Esophagus muscularis mucosa (tissue), 4 donors: ENCODE data around the gene RASAL2. TPM values are rescaled to one million over a fixed set of nuclear protein-coding genes. Genes with fewer than 3 reads are reported as not detected.

ENCODE experiments used
- DNase-seq: peaks from one replicate; pipeline ENCODE4 v3.0.0-alpha.2; 2017; ENCODE audit errors: extremely low spot score
- H3K27ac ChIP-seq, 4 donors: fragments of 200-600 bp; sonication (generic); replicated peaks in 1 of 4; 1 replicate in 3 of 4; 2 replicates in 1 of 4; pipeline ENCODE4 v1.5.1; 2016 to 2019; ENCODE audit warnings: mild to moderate bottlenecking in 1 of 4
- H3K27me3 ChIP-seq, 4 donors: fragments of 200-600 bp; sonication (generic); one replicate each; pipeline versions ENCODE4 v1.5.1 to v1.6.0; 2016 to 2019
- H3K36me3 ChIP-seq, 4 donors: fragments of 200-600 bp; sonication (generic); one replicate each; pipeline ENCODE4 v1.5.1; 2016 to 2019
- H3K4me1 ChIP-seq, 4 donors: fragments of 200-600 bp; sonication (generic); one replicate each; pipeline ENCODE4 v1.5.1; 2016 to 2019
- H3K4me3 ChIP-seq, 4 donors: fragments of 200-600 bp; sonication (generic); 1 replicate in 2 of 4; 2 replicates in 2 of 4; pipeline ENCODE4 v1.5.1; 2016 to 2019; ENCODE audit warnings: mild to moderate bottlenecking in 4 of 4, moderate library complexity in 1 of 4
- H3K9me3 ChIP-seq, 4 donors: fragments of 200-600 bp; sonication (generic); 1 replicate in 3 of 4; 2 replicates in 1 of 4; pipeline ENCODE4 v1.5.1; 2016 to 2019
- CTCF ChIP-seq, 3 experiments: fragments of 200-600 bp in 2 of 3; fragments of 450-650 bp in 1 of 3; sonication (generic) in 2 of 3; IDR thresholded peaks; one replicate each; pipeline ENCODE4 v1.5.1; 2017 to 2019; ENCODE audit warnings: antibody characterized with exemption in 3 of 3, mild to moderate bottlenecking in 2 of 3, moderate library complexity in 1 of 3
- EP300 ChIP-seq: sonication (generic); formaldehyde crosslinking; IDR thresholded peaks from one replicate; pipeline ENCODE4 v1.6.1; 2017; ENCODE audit warnings: antibody characterized with exemption
- POLR2A ChIP-seq: fragments of 450-650 bp; IDR thresholded peaks from one replicate; pipeline ENCODE4 v1.6.1; 2017; ENCODE audit warnings: antibody characterized with exemption, moderate library complexity, mild to moderate bottlenecking, low read depth
- POLR2AphosphoS5 ChIP-seq, 2 donors: sonication (generic); formaldehyde crosslinking; IDR thresholded peaks; one replicate each; pipeline ENCODE4 v1.6.1; 2017; ENCODE audit warnings: antibody characterized with exemption in 2 of 2
- WGBS: methylation state at CpG from one replicate; pipeline ENCODE4 v1.1.5; 2018; 5-methylcytosine and 5-hydroxymethylcytosine counted together
- intact Hi-C: fragments of 100-400 bp; cut with DNase I; formaldehyde crosslinking; loops from one replicate; pipeline ENCODE4 v1.15.1; 2023
- total RNA-seq, 4 donors: library from RNA; depleted of rRNA; stranded (reverse); fragments of >200 nt; gene quantifications; one replicate each; pipeline versions ENCODE4 v1.1.0 to v1.2.1, GENCODE V29; 2016

The RASAL2 gene
- total RNA-seq, 4 donors from 2014 or later, result 11.6 to 30.0 (median 22.3) TPM

- H3K27me3 ChIP-seq, result no peaks in the 10 kb centered on the region
- intact Hi-C loops, result no loop called here
- no peak for DNase-seq
- TF ChIP-seq CTCF (IDR thresholded peaks at IDR 0.05), result no peak
- TF ChIP-seq POLR2AphosphoS5 (IDR thresholded peaks at IDR 0.05), result no peak
- TF ChIP-seq POLR2A, result no peak
- no peak for TF ChIP-seq EP300
- no peaks in the 10 kb centered on the region for H3K36me3 ChIP-seq
- H3K27ac ChIP-seq, result no peak overlapping the region
- 92% methylated on average over 16 of the region's 16 CpGs for WGBS
- H3K9me3 ChIP-seq, result no peaks in the 10 kb centered on the region
- no peak overlapping the region for H3K4me3 ChIP-seq
- no peaks in the 10 kb centered on the region for H3K4me1 ChIP-seq
These were observed 405.2 kb downstream of the RASAL2 start for GRCh38 chr1:178498896-178499675.

- Histone ChIP-seq H3K27ac (no peak overlapping the region), H3K4me3 (no peak overlapping the region), H3K4me1 (no peaks in the 10 kb centered on the region), H3K9me3 (no peaks in the 10 kb centered on the region), H3K36me3 (no peaks in the 10 kb centered on the region), H3K27me3 (no peaks in the 10 kb centered on the region)
- no peak for DNase-seq
- WGBS, result 96% methylated on average over 11 of the region's 11 CpGs
- intact Hi-C loops, result loop anchor here (2.0 kb wide), 1 partner anchor 189 kb away; no protein-coding TSS in a partner anchor
- TF ChIP-seq POLR2AphosphoS5 (IDR thresholded peaks at IDR 0.05) (no peak), CTCF (IDR thresholded peaks at IDR 0.05) (peak in 1 of 3 experiments; percentile 13)
These were observed 406.3 kb downstream of the RASAL2 start for GRCh38 chr1:178500091-178500770.

- Histone ChIP-seq H3K27ac (no peak overlapping the region), H3K4me3 (no peak overlapping the region), H3K27me3 (no peaks in the 10 kb centered on the region), H3K36me3 (no peaks in the 10 kb centered on the region), H3K9me3 (no peaks in the 10 kb centered on the region), H3K4me1 (no peaks in the 10 kb centered on the region)
- DNase-seq, result no peak
- WGBS, result 73% methylated on average over 4 of the region's 10 CpGs
- intact Hi-C loops, result loop anchor here (2.0 kb wide), 1 partner anchor 190 kb away; no protein-coding TSS in a partner anchor
- TF ChIP-seq POLR2AphosphoS5 (IDR thresholded peaks at IDR 0.05) (no peak), CTCF (IDR thresholded peaks at IDR 0.05) (no peak), EP300 (no peak), POLR2A (no peak)
These were observed 407.1 kb downstream of the RASAL2 start for GRCh38 chr1:178500936-178501554.

DNA sequence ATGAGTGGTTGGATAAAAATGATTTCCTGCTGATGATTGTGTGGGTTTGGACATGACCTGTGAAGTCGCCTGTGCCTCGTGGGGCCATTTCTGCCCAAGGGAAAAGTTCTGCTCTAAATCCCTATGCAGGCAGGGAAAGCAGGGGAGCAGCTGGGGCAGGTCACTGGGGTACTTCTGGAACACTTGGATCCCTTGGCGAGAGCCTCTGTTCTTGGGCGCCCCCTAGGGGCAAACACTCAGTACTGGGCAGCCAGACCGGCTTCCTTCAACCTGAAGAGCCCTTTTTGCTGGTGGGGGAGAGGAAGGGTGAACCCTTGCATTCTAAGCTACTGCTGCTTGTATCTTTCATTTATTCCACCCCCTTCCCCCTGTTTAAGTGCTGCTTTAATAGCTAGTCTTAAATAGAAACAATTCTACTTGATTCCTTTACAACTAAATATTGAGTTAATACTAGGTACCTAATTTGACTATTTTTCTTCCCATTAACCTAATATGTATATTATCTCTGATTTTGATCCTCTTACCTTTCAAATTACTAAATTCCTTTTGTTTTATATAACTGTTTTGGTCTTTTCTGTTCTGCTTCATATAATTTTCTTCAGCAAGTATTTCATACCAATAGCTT lies 407.9 kb downstream of the RASAL2 start:
- no peaks in the 10 kb centered on the region for H3K27me3 ChIP-seq
- no peak overlapping the region for H3K27ac ChIP-seq
- H3K4me3 ChIP-seq, result no peak overlapping the region
- TF ChIP-seq POLR2A (no peak), POLR2AphosphoS5 (IDR thresholded peaks at IDR 0.05) (no peak), CTCF (IDR thresholded peaks at IDR 0.05) (peak; percentile 71 to 93 (median 80))
- WGBS, result 27% methylated on average over 5 of the region's 5 CpGs
- intact Hi-C loops, result loop anchor here (2.0 kb wide), 1 partner anchor 191 kb away; no protein-coding TSS in a partner anchor
- no peaks in the 10 kb centered on the region for H3K36me3 ChIP-seq
- no peaks in the 10 kb centered on the region for H3K9me3 ChIP-seq
- no peak for DNase-seq
- H3K4me1 ChIP-seq, result no peaks in the 10 kb centered on the region
